GM13976 (cell line): ENCODE measurements around the gene CNTNAP2.

Source experiments
- DNase-seq: peaks from one replicate; pipeline ENCODE4 v3.0.0; 2012; ENCODE audit warnings: low spot score
- in situ Hi-C: fragments of 300-500 bp; cut with MboI; formaldehyde crosslinking; loops from one replicate; pipeline ENCODE4 v1.12.0; 2022; ENCODE audit warnings: low sequenced_read_pairs, mixed read lengths, inconsistent platforms; ENCODE audit not compliant: unreplicated experiment
- TF ChIP-seq, protein P1 (sequence below): IDR thresholded peaks from 2 replicates; pipeline ENCODE4 v1.5.1; 2012; ENCODE audit warnings: borderline replicate concordance, mild to moderate bottlenecking; ENCODE audit not compliant: insufficient read depth; ENCODE audit errors: extremely low read depth, missing control alignments, control extremely low read depth

The CNTNAP2 gene

DNA sequence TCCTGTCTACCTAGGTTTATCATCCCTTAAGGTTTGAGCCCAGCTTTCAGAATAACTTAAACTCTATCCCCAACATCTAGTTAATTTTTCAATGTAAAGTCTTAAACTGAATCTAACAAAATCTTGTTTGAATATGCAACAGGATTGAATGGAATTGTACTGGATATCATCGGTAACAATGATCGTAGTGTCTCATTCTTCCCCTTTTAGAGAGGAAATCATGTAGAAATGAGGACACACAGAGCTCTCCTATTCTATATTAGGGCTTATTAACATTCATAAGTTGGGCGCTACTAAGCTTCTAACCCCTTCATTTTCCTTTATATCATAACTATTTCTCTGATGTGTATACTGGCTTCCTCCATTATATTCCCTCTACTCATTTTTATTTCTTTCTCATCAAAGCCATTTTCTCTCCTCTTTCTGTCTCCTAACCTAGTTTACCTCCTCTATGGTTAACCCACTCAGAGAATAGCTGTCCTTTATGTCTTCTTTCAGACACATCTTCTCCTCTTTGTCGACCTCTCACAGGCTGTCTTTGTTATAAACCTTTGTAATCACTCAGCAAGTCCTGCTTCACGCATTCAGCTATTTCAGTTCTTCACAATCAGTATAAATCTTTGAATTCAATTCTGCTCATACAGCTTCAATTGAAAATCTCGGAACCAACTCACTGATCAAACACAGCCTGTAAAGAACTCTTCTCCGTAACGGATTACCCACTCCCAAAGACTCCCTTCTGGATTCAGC lies 1455.0 kb downstream of the CNTNAP2 start:
- DNase-seq, result no peak
- in situ Hi-C loops, result no loop called here

DNA sequence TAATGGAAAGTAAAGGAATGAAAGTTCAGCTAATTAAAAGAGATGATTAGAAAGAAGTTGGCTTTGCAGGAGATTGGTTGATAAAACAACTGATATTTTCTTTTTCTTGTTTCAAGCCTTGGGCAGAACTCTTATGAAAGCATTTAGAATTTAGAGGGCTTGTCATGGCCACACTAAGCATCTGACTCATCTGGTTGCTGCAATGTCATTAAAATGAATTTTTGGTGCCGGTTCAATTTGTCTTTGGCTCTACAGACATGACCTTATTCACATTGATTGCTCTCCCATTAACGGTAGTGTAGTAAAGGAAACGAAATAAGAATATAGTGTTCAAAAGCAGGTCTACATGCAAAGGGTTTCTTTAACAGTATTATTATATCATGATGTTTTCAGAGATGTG lies 1461.6 kb downstream of the CNTNAP2 start:
- in situ Hi-C loops, result no loop called here
- no peak for DNase-seq
- TF ChIP-seq, protein P1, sequence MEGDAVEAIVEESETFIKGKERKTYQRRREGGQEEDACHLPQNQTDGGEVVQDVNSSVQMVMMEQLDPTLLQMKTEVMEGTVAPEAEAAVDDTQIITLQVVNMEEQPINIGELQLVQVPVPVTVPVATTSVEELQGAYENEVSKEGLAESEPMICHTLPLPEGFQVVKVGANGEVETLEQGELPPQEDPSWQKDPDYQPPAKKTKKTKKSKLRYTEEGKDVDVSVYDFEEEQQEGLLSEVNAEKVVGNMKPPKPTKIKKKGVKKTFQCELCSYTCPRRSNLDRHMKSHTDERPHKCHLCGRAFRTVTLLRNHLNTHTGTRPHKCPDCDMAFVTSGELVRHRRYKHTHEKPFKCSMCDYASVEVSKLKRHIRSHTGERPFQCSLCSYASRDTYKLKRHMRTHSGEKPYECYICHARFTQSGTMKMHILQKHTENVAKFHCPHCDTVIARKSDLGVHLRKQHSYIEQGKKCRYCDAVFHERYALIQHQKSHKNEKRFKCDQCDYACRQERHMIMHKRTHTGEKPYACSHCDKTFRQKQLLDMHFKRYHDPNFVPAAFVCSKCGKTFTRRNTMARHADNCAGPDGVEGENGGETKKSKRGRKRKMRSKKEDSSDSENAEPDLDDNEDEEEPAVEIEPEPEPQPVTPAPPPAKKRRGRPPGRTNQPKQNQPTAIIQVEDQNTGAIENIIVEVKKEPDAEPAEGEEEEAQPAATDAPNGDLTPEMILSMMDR, result no peak

More for the DNA sequence above, 1455.0 kb downstream of the CNTNAP2 start:
- TF ChIP-seq, protein P1, result no peak

DNA sequence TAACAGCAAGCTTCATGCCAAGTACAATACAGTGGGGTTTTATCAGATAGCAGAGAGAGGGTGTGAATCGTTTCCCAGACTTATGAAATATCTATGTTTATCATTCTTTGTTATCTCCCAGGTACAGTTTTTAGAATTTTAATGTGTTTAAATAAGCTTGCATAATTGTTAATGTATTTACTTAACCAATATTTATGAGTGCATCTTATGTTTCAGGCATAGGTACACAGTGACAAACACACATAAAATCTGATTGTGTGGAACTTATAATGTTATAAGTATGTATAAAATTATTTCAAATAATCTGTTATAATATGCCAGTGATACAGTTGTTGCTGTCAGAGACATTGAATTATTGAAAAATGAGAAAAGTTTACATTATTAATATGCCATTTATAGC lies 1462.5 kb downstream of the CNTNAP2 start:
- TF ChIP-seq, protein P1, result no peak

DNA sequence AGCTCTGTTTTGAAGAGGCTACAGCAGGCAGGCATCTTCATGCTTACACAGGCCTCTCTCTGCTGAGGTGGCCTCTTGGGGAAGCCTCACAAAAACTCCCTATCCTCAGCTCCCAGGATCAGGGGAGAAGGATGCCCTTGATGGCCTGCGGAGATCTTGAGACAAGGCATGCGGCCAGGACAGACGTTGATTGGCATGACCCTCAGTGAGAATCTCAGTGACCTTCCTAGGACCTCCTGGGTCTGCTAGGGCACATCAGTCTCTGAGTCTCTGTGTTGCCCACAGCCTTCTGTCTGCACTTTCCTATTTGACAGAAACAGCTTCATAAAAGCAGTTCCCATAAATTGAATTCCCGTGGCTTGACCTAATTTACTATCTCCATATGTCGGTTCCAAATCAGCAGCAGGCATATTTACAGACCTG lies 1468.2 kb downstream of the CNTNAP2 start:
- in situ Hi-C loops, result no loop called here
- TF ChIP-seq, protein P1, result no peak
- no peak for DNase-seq

More for the DNA sequence above, 1462.5 kb downstream of the CNTNAP2 start:
- no peak for DNase-seq
- in situ Hi-C loops, result no loop called here

DNA sequence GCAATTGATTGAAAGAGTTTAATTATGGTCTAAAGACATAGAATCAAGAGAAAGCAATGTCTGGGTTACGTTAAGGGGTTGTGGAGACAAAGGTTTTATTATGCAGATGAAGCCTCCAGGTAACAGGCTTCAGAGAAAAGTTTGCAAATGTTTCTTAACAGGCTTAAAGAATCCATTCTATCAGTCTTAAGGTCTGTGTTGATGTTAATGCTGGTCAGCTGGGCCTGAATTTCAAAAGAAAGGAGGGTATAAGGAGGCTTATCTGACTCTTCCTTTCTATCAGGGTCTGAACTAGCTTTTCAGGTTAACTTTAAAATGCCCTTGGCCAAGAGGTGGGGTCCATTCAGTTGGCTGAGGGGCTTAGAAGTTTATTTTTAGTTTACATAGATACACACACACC lies 1469.5 kb downstream of the CNTNAP2 start:
- TF ChIP-seq, protein P1, result no peak
- no peak for DNase-seq
- in situ Hi-C loops, result no loop called here

DNA sequence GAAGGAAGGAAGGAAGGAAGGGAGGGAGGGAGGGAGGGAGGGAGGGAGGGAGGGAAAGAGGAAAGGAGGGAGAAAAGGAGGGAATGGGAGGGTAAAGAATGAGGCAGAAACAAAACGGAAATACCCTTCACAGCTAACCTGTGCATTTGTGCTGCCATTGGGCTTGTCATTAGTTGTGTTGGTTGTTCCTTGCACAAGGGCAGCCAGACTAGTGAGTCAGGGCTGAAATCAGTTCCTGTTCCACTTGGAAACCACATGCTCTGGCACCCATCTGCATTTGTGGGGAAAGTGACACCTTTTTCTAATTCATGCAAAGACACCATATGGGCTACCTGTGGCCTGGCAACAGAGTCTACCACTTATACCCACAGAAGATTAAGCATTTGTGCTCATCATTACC lies 1469.9 kb downstream of the CNTNAP2 start:
- no peak for DNase-seq
- TF ChIP-seq, protein P1, result no peak
- in situ Hi-C loops, result no loop called here
